K562 (cell line): ENCODE data around the gene MAPT. TPM values are rescaled to one million over a fixed set of nuclear protein-coding genes. Genes with fewer than 3 reads are reported as not detected.

ENCODE experiments used
- ATAC-seq: fragments of 200-7000 bp; cut with Tn5 transposase; 3 replicates; pipeline ENCODE4 v1.9.1; 2020; ENCODE audit warnings: moderate library complexity
- BruUV-seq: library from RNA; stranded (reverse); fragments of 400-500 nt; replicated peaks from 2 replicates; lab custom pipeline; 2021; lab: Mats Ljungman, UMichigan
- CTCF ChIA-PET: fragments of 300-600 bp; formaldehyde crosslinking; extraction: SDS; loops from one replicate; lab custom pipeline; 2021; ENCODE audit warnings: low intra/inter-chr PET ratio; lab: Yijun Ruan, JAX
- POLR2A ChIA-PET: fragments of 300-600, 350-650 bp; sonication (Branson Sonifier 250); formaldehyde crosslinking; extraction: SDS; loops from one replicate; lab custom pipeline; 2021; ENCODE audit warnings: antibody characterized with exemption, inconsistent platforms; lab: Yijun Ruan, JAX
- DNase-seq, 4 experiments: peaks; one replicate each; pipeline versions ENCODE4 v3.0.0 to v3.0.0-alpha.2; 2011 to 2018; ENCODE audit warnings: low spot score in 3 of 4, mixed read lengths in 3 of 4; ENCODE audit errors: extremely low read depth in 1 of 4
- FAIRE-seq: peaks from 2 replicates; lab custom pipeline; 2011; peaks lifted over from hg19 to GRCh38; lab: Jason Lieb, UNC
- H2AFZ ChIP-seq: 2 replicates; pipeline ENCODE4 v1.6.0; 2011; ENCODE audit warnings: low read depth, low read length, control low read depth, inconsistent platforms
- H3K27ac ChIP-seq: fragments of 200-600 bp; 3 replicates; pipeline ENCODE4 v1.8.0; 2011; ENCODE audit warnings: low read depth, mild to moderate bottlenecking, control low read depth, inconsistent platforms, low read length, moderate library complexity, mixed read lengths; ENCODE audit errors: extremely low read depth
- H3K27me3 ChIP-seq, 2 experiments: fragments of 300-600 bp in 1 of 2; 2 replicates in 1 of 2; 3 replicates in 1 of 2; pipeline versions ENCODE4 v1.6.0 to v1.8.0; 2011; ENCODE audit warnings: inconsistent platforms in 2 of 2, low read length in 2 of 2, mild to moderate bottlenecking in 1 of 2, mixed read lengths in 1 of 2, moderate library complexity in 1 of 2; ENCODE audit not compliant: control insufficient read depth in 2 of 2, insufficient read depth in 2 of 2
- H3K36me3 ChIP-seq: fragments of 300-600 bp; 3 replicates; pipeline ENCODE4 v1.8.0; 2011; ENCODE audit warnings: mild to moderate bottlenecking, low read length, inconsistent platforms; ENCODE audit not compliant: control insufficient read depth, insufficient read depth
- H3K4me1 ChIP-seq, 2 experiments: fragments of 200-600 bp in 1 of 2; replicated peaks in 1 of 2; 2 replicates in 1 of 2; 3 replicates in 1 of 2; pipeline versions ENCODE4 v1.5.1 to v1.8.0; 2011; ENCODE audit warnings: inconsistent platforms in 2 of 2, low read length in 2 of 2, mild to moderate bottlenecking in 1 of 2, mixed read lengths in 1 of 2, moderate library complexity in 1 of 2; ENCODE audit not compliant: control insufficient read depth in 2 of 2, insufficient read depth in 2 of 2
- H3K4me2 ChIP-seq: 2 replicates; pipeline ENCODE4 v1.6.1; 2011; ENCODE audit warnings: low read length, control low read depth, inconsistent platforms, mixed read lengths; ENCODE audit not compliant: insufficient read depth
- H3K4me3 ChIP-seq: fragments of 200-600 bp; sonication (generic), shearing (Covaris generic); 2 replicates; pipeline ENCODE4 v1.5.1; 2016; ENCODE audit warnings: control low read depth, inconsistent platforms
- H3K79me2 ChIP-seq: fragments of 200-600 bp; 3 replicates; pipeline ENCODE4 v1.8.0; 2011; ENCODE audit warnings: low read length, inconsistent platforms; ENCODE audit not compliant: control insufficient read depth, insufficient read depth
- H3K9ac ChIP-seq, 2 experiments: 2 replicates each; pipeline versions ENCODE4 v1.6.0 to v1.6.1; 2011; ENCODE audit warnings: low read depth in 2 of 2, low read length in 2 of 2, control low read depth in 1 of 2, inconsistent platforms in 1 of 2, mild to moderate bottlenecking in 1 of 2, mixed read lengths in 1 of 2; ENCODE audit not compliant: insufficient read depth in 1 of 2
- H3K9me1 ChIP-seq: one replicate; pipeline ENCODE4 v1.6.0; 2011; ENCODE audit warnings: inconsistent platforms, mild to moderate bottlenecking, low read length, moderate library complexity; ENCODE audit not compliant: control insufficient read depth, insufficient read depth
- H3K9me3 ChIP-seq: replicated peaks from 2 replicates; pipeline ENCODE4 v1.5.1; 2011; ENCODE audit warnings: low read depth, low read length, inconsistent platforms; ENCODE audit not compliant: control insufficient read depth, insufficient read depth
- H4K20me1 ChIP-seq: replicated peaks from 2 replicates; pipeline ENCODE4 v1.6.1; 2011; ENCODE audit warnings: low read length, inconsistent platforms, mixed read lengths; ENCODE audit not compliant: control insufficient read depth, insufficient read depth
- HMGXB4 ChIP-seq: sonication (generic); formaldehyde crosslinking; IDR thresholded peaks from 2 replicates; pipeline ENCODE4 v1.8.1; 2023; ENCODE audit warnings: mild to moderate bottlenecking, missing genetic modification reagents
- ILK ChIP-seq: fragments of 450-650 bp; IDR thresholded peaks from 2 replicates; pipeline ENCODE4 v1.6.1; 2016; ENCODE audit warnings: missing genetic modification characterization, low read depth, mild to moderate bottlenecking, missing compliant biosample characterization, moderate library complexity, borderline replicate concordance
- KAT8 ChIP-seq: fragments of 450-650 bp; IDR thresholded peaks from 2 replicates; pipeline ENCODE4 v1.6.1; 2016; ENCODE audit warnings: low read depth, mild to moderate bottlenecking
- MEF2D ChIP-seq: conservative IDR thresholded peaks from 2 replicates; pipeline ENCODE4 v1.6.1; 2016; ENCODE audit warnings: low read depth, missing genetic modification characterization, missing compliant biosample characterization
- RBFOX2 ChIP-seq: fragments of 200-400 bp; formaldehyde crosslinking; IDR thresholded peaks from 2 replicates; pipeline ENCODE4 v1.6.1; 2017; ENCODE audit warnings: low read depth, mild to moderate bottlenecking, low read length, moderate library complexity
- SMAD4 ChIP-seq: fragments of 250-450 bp; sonication (Bioruptor Pico); conservative IDR thresholded peaks from 2 replicates; pipeline ENCODE4 v1.8.0; 2021; ENCODE audit warnings: inconsistent platforms, mild to moderate bottlenecking, moderate library complexity
- TSHZ1 ChIP-seq: fragments of 250-450 bp; sonication (Bioruptor Pico); IDR thresholded peaks from 2 replicates; pipeline ENCODE4 v1.4.0; 2020; ENCODE audit warnings: mild to moderate bottlenecking, moderate library complexity
- WGBS: fragments of 100-300 bp; shearing (Covaris generic); methylation state at CpG from one replicate; pipeline ENCODE4 v1.1.6; 2016; ENCODE audit warnings: low coverage, mixed read lengths; ENCODE audit not compliant: insufficient coverage; ENCODE audit errors: missing lambda C conversion rate; 5-methylcytosine and 5-hydroxymethylcytosine counted together
- in situ Hi-C: fragments of 300-500 bp; cut with MboI; formaldehyde crosslinking; loops from 4 replicates; pipeline ENCODE4 v1.15.0; 2018; ENCODE audit warnings: inconsistent platforms, mixed read lengths
- intact Hi-C: fragments of 100-400 bp; cut with micrococcal nuclease; formaldehyde crosslinking; loops from 2 replicates; pipeline ENCODE4 v1.14.2; 2022
- polyA plus RNA-seq, 8 experiments: library from polyadenylated mRNA; depleted of rRNA in 4 of 8; stranded (reverse) in 5 of 8; unstranded in 3 of 8; fragments of >200 nt; fragmentation: Nextera tagmentation in 2 of 8; fragmentation: Illumina TruSeq in 1 of 8; extraction: Ambion mirVana in 2 of 8; extraction: Trizol in 1 of 8; gene quantifications; 2 replicates each; pipeline versions ENCODE4 v1.2.1 to v1.2.3, GENCODE V29; 2011 to 2014; ENCODE audit warnings: inconsistent platforms in 1 of 8, missing spikeins in 1 of 8
- total RNA-seq, 7 experiments: library from RNA; depleted of rRNA in 6 of 7; stranded (reverse); fragments of >200 nt in 6 of 7; fragmentation: Illumina TruSeq in 2 of 7; extraction: Trizol in 2 of 7; gene quantifications; 2 replicates each; pipeline versions ENCODE4 v1.2.1 to v1.2.3, GENCODE V29; 2011 to 2021; ENCODE audit warnings: low replicate concordance in 1 of 7
- TF ChIP-seq, protein P1 (sequence below), 2 experiments: fragments of 450-650 bp; IDR thresholded peaks; 2 replicates each; pipeline ENCODE4 v1.6.1; 2016; ENCODE audit warnings: mild to moderate bottlenecking in 2 of 2, borderline replicate concordance in 1 of 2, low read depth in 1 of 2, moderate library complexity in 1 of 2

MAPT gene
- total and polyA plus RNA-seq, 9 of the 15 experiments (the other 6 are each of a cell fraction or from before 2014, with no cell fraction given): 0.04 to 1.1 (median 0.36) TPM

GRCh38 chr17:45851464-45851863, 42.9 kb upstream of the MAPT start:
- H3K9ac ChIP-seq: no peak overlapping the region
- ChIA-PET POLR2A (interaction anchor here (0.6 to 1.5 kb wide), 4 partner anchors 17 to 1057 kb away, joined by 3 to 5 read pairs (median 4); no protein-coding TSS in a partner anchor), CTCF (interaction anchor here (1.1 kb wide), 1 partner anchor 211 kb away, joined by 4 read pairs; no protein-coding TSS in a partner anchor)
- intact Hi-C loops: loop anchor here (10.0 kb wide), 1 partner anchor 457 kb away; no protein-coding TSS in a partner anchor
- FAIRE-seq: no peak
- no peak overlapping the region for H3K27ac ChIP-seq
- H3K9me3 ChIP-seq: no peaks in the 10 kb centered on the region
- H3K36me3 ChIP-seq: no peaks in the 10 kb centered on the region
- H3K4me3 ChIP-seq: no peak overlapping the region
- DNase-seq: no peak
- no peaks in the 10 kb centered on the region for H3K9me1 ChIP-seq
- no TSS peak for BruUV-seq
- peaks cover 0 to 9% of the 10 kb centered on the region in 2 experiments; a peak in 2 of 5 replicates for H3K4me1 ChIP-seq
- no peaks in the 10 kb centered on the region for H4K20me1 ChIP-seq
- H3K27me3 ChIP-seq: peaks cover 2 to 40% of the 10 kb centered on the region in 2 experiments; a peak in 2 of 5 replicates
- H2AFZ ChIP-seq: no peak overlapping the region
- 0% methylated on average over 8 of the region's 8 CpGs for WGBS
- no peaks in the 10 kb centered on the region for H3K79me2 ChIP-seq
- in situ Hi-C loops: no loop called here
- H3K4me2 ChIP-seq: no peak overlapping the region
- no peak for ATAC-seq
- TF ChIP-seq RBFOX2 (no peak), TSHZ1 (no peak), KAT8 (no peak), HMGXB4 (no peak), MEF2D (no peak), SMAD4 (no peak), ILK (no peak)
- TF ChIP-seq, protein P1, sequence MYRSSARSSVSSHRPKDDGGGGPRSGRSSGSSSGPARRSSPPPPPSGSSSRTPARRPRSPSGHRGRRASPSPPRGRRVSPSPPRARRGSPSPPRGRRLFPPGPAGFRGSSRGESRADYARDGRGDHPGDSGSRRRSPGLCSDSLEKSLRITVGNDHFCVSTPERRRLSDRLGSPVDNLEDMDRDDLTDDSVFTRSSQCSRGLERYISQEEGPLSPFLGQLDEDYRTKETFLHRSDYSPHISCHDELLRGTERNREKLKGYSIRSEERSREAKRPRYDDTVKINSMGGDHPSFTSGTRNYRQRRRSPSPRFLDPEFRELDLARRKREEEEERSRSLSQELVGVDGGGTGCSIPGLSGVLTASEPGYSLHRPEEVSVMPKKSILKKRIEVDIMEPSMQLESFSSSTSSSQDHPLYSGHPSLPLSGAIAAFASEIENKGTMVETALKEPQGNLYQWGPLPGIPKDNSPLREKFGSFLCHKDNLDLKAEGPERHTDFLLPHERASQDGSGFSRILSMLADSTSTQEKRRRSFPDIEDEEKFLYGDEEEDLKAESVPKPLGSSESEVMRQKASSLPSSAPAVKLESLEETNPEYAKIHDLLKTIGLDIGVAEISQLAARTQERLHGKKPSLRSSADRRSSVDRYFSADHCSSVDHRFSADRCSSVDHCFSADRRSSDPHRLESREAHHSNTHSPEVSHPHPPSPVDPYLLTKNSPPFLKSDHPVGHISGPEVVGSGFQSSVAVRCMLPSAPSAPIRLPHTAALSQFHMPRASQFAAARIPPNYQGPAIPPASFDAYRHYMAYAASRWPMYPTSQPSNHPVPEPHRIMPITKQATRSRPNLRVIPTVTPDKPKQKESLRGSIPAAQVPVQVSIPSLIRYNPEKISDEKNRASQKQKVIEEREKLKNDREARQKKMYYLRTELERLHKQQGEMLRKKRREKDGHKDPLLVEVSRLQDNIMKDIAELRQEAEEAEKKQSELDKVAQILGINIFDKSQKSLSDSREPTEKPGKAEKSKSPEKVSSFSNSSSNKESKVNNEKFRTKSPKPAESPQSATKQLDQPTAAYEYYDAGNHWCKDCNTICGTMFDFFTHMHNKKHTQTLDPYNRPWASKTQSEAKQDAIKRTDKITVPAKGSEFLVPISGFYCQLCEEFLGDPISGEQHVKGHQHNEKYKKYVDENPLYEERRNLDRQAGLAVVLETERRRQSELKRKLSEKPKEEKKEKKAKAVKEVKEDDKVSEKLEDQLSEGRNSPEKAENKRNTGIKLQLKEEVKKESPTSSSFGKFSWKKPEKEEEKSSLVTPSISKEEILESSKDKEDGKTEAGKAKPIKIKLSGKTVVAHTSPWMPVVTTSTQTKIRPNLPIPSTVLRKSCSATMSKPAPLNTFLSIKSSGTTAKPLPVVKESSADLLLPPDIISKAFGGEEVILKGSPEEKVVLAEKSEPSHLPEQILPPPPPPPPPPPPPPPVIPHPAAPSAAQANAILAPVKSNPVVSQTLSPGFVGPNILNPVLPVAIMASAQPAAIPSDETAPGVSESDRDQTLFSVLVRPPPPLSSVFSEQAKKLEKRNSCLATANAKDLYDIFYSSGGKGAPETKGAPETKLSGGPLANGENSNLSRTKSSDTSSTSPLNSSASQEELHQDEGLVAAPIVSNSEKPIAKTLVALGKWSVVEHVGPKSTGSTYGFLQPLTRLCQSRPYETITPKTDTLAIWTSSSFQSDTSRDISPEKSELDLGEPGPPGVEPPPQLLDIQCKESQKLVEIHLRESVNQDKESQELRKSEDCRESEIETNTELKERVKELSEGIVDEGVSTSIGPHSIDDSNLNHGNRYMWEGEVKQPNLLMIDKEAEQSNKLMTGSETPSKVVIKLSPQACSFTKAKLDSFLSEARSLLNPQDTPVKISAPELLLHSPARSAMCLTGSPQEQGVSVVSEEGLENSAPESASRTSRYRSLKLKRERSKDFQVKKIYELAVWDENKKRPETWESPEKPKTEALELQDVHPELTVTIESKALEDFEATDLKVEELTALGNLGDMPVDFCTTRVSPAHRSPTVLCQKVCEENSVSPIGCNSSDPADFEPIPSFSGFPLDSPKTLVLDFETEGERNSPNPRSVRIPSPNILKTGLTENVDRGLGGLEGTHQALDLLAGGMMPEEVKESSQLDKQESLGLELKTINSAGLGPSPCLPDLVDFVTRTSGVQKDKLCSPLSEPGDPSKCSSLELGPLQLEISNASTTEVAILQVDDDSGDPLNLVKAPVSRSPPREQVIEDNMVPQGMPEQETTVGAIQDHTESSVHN (IDR thresholded peaks at IDR 0.05; ENCODE audit: borderline replicate concordance in 1 of 2, low read depth in 1 of 2): no peak
